Activated T-helper 1 cell treated with Interleukin-2 at 50 U/mL for 16 hours (primary cell): Measurements from ENCODE around the gene DTX2.
"Not testable (repeated sequence)": the region's sequence is repeated elsewhere in the genome, so short reads cannot be mapped to it uniquely, and the experiment has no call there.

Experiments used
- DNase-seq: peaks from one replicate; pipeline ENCODE4 v3.0.0-alpha.2; 2020; ENCODE audit warnings: low read depth

DTX2 gene

GRCh38 chr7:76492139-76492538 lies 30.6 kb downstream of the DTX2 start:
- DNase-seq, result not testable (repeated sequence)

GRCh38 chr7:76495717-76496116 lies 34.2 kb downstream of the DTX2 start:
- DNase-seq, result not testable (repeated sequence)

DNA sequence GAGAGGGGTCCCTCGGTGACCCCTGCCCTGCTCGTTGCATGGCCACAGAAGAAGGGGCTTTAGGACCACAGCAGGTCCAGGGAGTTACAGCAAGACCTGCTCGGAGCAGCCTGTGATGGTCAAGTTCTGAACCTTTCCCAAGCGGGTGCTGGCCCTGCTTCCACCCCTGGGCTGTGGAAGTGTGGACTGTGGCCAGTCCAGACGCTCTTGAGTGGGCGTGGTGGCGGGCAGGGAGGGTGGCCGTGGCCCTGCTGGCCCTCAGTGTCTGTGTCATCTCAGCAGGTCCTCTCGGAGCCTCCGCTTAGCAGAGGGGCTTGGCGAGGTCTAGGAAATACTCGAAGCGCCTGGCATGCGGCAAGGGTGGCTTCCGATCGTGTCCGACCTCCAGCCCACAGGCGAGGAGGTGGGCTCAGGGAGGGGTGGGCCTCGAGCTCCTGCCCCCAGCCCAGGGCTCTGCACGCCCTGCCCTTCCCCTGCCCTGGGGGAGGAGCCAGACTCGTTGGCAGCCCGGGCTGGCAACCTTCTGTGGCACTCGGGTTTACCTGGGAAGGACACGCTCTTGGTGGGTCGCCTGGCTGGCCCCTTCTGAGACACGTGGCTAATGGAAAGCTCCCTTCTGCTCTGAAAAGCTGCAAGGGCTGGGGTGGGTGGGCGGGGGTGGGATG lies 36.5 kb downstream of the DTX2 start:
- DNase-seq, result not testable (repeated sequence)

DNA sequence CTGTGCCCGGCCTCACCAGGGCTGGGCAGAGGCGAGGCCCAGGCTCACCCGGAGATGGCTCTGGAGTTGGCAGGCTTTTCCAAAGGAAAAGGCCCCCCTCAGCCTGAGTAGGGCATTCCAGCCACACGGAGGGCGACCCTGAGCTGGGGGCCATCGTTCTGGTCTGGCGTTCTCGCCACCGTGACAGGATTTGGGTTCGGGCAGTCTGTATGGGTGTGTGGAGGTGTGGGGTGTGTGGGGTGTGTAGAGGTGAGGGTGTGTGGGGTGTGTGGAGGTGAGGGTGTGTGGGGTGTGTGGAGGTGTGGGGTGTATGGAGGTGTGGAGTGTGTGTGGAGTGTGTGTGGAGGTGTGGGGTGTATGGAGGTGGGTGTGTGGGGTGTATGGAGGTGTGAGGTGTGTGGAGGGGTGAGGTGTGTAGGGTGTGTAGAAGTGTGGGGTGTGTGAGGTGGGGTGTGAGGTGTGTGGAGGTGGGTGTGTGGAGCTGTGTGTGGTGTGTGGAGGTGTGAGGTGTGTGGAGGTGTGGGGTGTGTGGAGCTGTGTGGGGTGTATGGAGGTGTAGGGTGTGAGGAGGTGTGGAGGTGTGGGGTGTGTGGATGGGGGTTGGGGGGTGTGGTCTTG lies 37.2 kb downstream of the DTX2 start:
- not testable (repeated sequence) for DNase-seq

GRCh38 chr7:76499201-76499923 lies 37.9 kb downstream of the DTX2 start:
- DNase-seq, result not testable (repeated sequence)

DNA sequence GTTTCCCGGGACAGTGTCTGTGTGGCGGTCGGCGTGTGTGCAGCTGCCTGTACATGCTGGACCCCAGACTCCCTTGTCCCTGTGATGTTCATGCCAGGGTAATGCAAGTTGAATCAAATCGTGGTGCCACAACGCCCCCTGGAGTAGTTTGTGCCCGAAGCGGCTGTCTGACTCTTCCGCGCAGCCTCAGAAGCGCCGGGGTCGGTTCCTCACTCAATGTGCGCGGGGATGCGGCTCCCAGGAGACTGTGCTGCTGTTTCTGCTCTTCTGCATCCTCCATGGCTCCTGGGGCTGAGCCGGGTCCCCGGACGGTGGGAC lies 38.4 kb downstream of the DTX2 start:
- not testable (repeated sequence) for DNase-seq

DNA sequence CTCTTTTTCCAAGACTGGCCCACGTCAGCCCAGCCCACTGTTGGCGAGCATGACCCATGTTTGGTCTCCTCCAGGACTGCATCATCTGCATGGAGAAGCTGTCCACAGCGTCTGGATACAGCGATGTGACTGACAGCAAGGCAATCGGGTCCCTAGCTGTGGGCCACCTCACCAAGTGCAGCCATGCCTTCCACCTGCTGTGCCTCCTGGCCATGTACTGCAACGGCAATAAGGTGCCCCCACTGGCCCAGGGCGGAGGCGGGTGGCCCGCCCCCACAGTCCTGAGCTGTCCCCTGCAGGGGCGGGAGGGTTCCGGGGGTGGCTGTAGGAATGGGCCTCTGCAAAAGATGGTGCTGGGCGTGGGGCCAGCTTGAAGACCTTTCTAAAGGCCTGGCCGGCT lies 40.7 kb downstream of the DTX2 start:
- not testable (repeated sequence) for DNase-seq

DNA sequence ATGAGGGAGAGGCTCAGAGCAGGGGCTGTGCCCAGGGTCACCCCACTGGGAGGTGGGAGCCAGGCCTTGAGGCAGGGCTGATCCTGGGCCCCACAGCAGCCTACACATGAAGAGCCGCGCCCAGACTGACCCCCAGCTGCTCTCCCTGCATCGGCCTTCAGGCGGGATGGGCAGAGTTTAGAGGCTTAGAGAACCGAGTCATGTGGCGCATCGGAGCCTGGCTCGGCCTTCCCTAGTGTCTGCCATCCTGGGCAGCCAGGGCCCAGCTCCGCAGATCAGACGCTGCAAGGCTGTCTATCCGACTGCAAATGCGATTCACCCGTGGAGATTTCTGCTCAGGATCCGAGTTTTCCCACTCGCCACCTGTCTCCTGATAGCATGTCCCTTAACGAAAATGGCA lies 41.3 kb downstream of the DTX2 start:
- not testable (repeated sequence) for DNase-seq

- not testable (repeated sequence) for DNase-seq
These were observed 41.7 kb downstream of the DTX2 start for GRCh38 chr7:76503244-76503643.

- DNase-seq, result not testable (repeated sequence)
These were observed 43.0 kb downstream of the DTX2 start for GRCh38 chr7:76504351-76505167.

DNA sequence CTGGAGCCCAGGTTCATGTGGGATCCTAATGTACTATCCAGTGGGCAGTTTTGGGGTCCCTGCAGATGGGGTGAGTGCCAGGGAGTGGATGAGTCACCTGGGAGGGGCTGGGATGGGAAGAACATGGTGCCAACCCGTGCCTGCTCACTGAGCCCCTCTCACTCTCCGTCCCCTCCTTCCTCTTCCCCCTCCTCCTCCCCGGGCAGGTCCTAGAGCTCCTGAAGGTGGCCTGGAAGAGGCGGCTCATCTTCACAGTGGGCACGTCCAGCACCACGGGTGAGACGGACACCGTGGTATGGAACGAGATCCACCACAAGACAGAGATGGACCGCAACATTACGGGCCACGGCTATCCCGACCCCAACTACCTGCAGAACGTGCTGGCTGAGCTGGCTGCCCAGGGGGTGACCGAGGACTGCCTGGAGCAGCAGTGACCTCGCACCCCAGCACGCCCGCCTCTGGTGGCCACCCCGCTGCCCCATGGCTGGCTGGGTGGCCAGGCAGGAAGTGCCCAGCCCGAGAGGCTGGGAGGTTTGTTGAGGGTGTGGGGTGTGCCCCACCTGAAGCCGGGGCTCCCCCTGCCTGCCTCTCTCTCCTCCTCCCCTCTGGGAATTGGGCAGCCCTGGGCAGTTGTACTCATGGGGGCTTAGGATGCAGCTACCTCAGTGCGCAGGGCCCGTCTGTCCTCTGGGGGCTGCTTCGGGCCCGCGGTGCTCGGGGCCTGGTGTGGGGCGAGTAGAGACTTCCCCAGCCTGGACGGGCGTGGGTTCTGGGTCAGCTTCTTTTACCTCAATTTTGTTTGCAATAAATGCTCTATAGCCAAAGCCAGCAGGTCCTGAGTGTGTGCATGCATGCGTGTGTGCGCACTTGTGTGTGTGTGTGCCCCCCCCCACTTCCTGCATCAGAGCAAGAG lies 43.9 kb downstream of the DTX2 start:
- DNase-seq, result no peak

DNA sequence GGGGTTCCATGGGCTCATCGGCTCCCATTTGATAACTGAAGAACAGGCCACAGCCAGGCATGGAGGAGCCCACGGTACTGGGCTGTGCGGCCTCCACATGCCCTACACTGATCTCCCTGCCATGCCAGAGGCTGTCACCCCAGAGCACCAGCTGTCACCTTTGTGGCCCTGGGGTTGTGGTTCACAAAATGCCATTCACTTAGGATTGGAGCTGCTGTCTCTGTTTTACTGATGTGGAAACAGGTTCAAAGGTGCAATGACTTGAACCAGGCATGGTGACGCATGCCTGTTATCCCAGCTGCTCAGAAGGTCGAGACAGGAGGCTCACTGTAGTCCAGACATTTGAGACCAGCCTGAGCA lies 44.6 kb downstream of the DTX2 start:
- no peak for DNase-seq

DNA sequence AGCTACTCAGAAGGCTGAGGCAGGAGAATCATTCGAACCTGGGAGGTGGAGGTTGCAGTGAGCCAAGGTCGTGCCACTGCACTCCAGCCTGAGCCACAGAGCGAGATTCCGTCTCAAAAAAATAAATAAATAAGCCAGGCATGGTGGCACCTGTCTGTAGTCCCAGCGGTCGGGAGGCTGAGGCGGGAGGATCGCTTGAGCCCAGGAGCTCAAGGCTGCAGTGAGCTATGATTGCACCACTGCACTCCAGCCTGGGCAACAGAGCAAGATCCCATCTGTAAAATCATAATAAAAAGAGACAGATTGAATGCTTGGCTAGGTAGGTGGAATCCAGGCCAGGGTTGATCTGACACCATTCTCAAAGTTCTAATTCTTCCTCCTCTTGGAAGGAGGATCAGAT lies 45.1 kb downstream of the DTX2 start:
- DNase-seq, result not testable (repeated sequence)

GRCh38 chr7:76507723-76508406 lies 46.4 kb downstream of the DTX2 start:
- no peak for DNase-seq

DNA sequence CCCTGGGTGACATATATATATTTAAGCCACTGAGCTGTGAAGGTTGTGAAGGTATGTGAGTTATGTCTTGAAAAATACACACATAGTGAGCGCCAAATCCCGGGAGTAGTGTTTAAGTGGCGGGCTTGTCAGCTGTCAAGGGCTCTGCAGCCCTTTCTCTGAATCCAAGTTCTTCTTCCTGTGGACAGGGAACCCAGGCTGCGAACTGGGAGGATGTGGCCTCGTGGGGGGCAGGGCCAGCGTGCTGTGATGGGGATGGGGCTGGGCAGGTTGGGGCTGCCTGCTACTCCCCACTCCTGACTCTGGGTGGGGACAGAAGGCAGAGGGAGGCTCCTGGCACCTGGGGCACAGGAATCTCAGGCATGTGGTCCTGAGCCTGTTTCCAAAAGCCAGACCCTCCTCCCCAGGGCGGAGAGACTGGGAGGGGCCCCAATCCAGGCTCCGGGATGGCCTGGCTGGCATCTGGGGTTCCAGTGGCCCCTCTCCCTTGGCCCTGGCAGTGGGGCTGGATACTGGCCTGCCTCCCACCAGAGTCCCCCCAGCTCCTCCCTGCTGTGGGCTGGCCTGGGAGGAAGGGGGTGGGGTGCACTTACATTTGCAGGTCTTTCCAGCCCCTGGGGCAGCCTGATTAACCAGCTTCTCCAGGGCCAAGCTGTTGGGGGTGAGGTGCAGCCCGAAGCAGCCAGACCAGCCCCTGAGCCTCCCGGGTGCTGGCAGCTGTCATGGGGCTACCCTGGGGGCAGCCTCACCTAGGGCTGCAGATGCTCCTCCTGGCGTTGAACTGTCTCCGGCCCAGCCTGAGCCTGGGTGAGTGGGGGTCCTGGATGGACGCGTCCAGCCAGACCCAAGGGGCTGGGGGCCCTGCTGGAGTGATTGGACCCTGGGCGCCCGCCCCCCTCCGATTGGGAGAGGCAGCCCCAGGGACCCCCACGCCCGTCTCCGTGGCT lies 48.7 kb downstream of the DTX2 start, which contains the start of gene UPK3B:
UPK3B (plus strand) TSS at position 622 of the 947 bp plus-strand sequence; CDS start at position 723, 101 bp downstream.
- DNase-seq, result no peak

- not testable (repeated sequence) for DNase-seq
These were observed 49.8 kb downstream of the DTX2 start for GRCh38 chr7:76511200-76511910.

DNA sequence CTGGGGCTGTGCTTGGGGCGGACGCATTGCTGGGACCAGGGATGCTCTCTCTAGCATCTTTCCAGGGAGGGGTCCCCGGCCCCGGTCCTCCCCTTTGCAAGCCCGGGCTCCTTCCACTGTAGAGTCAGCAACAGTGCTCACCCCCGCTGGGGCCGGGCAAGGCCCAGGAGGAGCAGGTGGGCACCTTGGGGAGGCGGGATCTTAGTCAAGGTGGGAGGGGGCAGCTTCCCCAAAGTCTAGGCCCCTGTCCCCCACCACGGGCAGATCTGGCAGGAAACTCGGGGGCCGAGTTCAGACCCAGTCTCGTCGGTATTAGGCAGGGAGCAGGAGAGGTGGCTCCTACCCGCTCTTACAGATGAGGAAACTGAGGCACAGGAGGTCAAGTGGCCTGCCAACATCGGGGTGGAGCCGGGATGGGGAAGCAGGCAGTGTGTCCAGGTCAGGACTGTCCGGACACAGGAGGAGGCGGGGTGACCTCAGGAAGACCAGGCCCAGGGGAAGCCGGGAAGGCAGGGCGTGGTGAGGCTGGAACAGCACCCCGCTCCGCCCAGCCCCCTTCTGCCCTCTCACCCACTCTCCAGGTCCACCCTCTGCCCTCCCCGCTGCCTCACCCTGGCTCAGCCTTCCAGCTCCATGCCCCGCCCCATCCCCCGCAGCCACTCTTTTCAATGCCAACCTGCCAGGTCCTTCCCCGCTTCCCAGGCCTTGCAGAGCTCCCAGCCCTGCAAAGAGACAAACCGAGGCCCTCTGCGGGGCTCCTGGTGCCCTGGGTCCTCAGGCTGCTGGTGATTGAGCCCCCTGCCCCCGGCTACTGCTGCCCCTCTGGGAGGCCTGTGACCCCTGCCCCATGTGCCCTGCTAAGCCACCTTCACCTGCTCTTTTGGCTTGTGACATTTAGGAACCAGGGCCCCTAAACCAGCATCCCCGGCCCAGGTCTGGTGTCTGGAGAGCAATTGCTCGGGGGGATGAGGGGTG lies 50.7 kb downstream of the DTX2 start:
- DNase-seq, result not testable (repeated sequence)
